Esophagus muscularis mucosa (tissue), 4 donors: ENCODE measurements around the gene TTYH3. TPM values are rescaled to one million over a fixed set of nuclear protein-coding genes. Genes with fewer than 3 reads are reported as not detected.

Experiments
- DNase-seq: peaks from one replicate; pipeline ENCODE4 v3.0.0-alpha.2; 2017; ENCODE audit errors: extremely low spot score
- H3K27ac ChIP-seq, 4 donors: fragments of 200-600 bp; sonication (generic); replicated peaks in 1 of 4; 1 replicate in 3 of 4; 2 replicates in 1 of 4; pipeline ENCODE4 v1.5.1; 2016 to 2019; ENCODE audit warnings: mild to moderate bottlenecking in 1 of 4
- H3K27me3 ChIP-seq, 4 donors: fragments of 200-600 bp; sonication (generic); one replicate each; pipeline versions ENCODE4 v1.5.1 to v1.6.0; 2016 to 2019
- H3K36me3 ChIP-seq, 4 donors: fragments of 200-600 bp; sonication (generic); one replicate each; pipeline ENCODE4 v1.5.1; 2016 to 2019
- H3K4me1 ChIP-seq, 4 donors: fragments of 200-600 bp; sonication (generic); one replicate each; pipeline ENCODE4 v1.5.1; 2016 to 2019
- H3K4me3 ChIP-seq, 4 donors: fragments of 200-600 bp; sonication (generic); 1 replicate in 2 of 4; 2 replicates in 2 of 4; pipeline ENCODE4 v1.5.1; 2016 to 2019; ENCODE audit warnings: mild to moderate bottlenecking in 4 of 4, moderate library complexity in 1 of 4
- H3K9me3 ChIP-seq, 4 donors: fragments of 200-600 bp; sonication (generic); 1 replicate in 3 of 4; 2 replicates in 1 of 4; pipeline ENCODE4 v1.5.1; 2016 to 2019
- EP300 ChIP-seq: sonication (generic); formaldehyde crosslinking; IDR thresholded peaks from one replicate; pipeline ENCODE4 v1.6.1; 2017; ENCODE audit warnings: antibody characterized with exemption
- POLR2A ChIP-seq: fragments of 450-650 bp; IDR thresholded peaks from one replicate; pipeline ENCODE4 v1.6.1; 2017; ENCODE audit warnings: antibody characterized with exemption, moderate library complexity, mild to moderate bottlenecking, low read depth
- POLR2AphosphoS5 ChIP-seq, 2 donors: sonication (generic); formaldehyde crosslinking; IDR thresholded peaks; one replicate each; pipeline ENCODE4 v1.6.1; 2017; ENCODE audit warnings: antibody characterized with exemption in 2 of 2
- WGBS: methylation state at CpG from one replicate; pipeline ENCODE4 v1.1.5; 2018; 5-methylcytosine and 5-hydroxymethylcytosine counted together
- intact Hi-C: fragments of 100-400 bp; cut with DNase I; formaldehyde crosslinking; loops from one replicate; pipeline ENCODE4 v1.15.1; 2023
- total RNA-seq, 4 donors: library from RNA; depleted of rRNA; stranded (reverse); fragments of >200 nt; gene quantifications; one replicate each; pipeline versions ENCODE4 v1.1.0 to v1.2.1, GENCODE V29; 2016
- TF ChIP-seq, protein P1 (sequence below), 3 experiments: fragments of 200-600 bp in 2 of 3; fragments of 450-650 bp in 1 of 3; sonication (generic) in 2 of 3; IDR thresholded peaks; one replicate each; pipeline ENCODE4 v1.5.1; 2017 to 2019; ENCODE audit warnings: antibody characterized with exemption in 3 of 3, mild to moderate bottlenecking in 2 of 3, moderate library complexity in 1 of 3

Gene TTYH3
- total RNA-seq, 4 donors from 2014 or later = 17.4 to 25.7 (median 20.2) TPM

- Histone ChIP-seq H3K27me3 (no peaks in the 10 kb centered on the region), H3K4me3 (no peak overlapping the region), H3K27ac (no peak overlapping the region), H3K4me1 (peaks cover 26 to 54% (median 51%) of the 10 kb centered on the region in 4 donors), H3K9me3 (no peaks in the 10 kb centered on the region), H3K36me3 (no peaks in the 10 kb centered on the region)
- TF ChIP-seq, protein P1, sequence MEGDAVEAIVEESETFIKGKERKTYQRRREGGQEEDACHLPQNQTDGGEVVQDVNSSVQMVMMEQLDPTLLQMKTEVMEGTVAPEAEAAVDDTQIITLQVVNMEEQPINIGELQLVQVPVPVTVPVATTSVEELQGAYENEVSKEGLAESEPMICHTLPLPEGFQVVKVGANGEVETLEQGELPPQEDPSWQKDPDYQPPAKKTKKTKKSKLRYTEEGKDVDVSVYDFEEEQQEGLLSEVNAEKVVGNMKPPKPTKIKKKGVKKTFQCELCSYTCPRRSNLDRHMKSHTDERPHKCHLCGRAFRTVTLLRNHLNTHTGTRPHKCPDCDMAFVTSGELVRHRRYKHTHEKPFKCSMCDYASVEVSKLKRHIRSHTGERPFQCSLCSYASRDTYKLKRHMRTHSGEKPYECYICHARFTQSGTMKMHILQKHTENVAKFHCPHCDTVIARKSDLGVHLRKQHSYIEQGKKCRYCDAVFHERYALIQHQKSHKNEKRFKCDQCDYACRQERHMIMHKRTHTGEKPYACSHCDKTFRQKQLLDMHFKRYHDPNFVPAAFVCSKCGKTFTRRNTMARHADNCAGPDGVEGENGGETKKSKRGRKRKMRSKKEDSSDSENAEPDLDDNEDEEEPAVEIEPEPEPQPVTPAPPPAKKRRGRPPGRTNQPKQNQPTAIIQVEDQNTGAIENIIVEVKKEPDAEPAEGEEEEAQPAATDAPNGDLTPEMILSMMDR (IDR thresholded peaks at IDR 0.05) = no peak
- 89% methylated on average over 7 of the region's 7 CpGs for WGBS
- intact Hi-C loops = no loop called here
- DNase-seq = no peak
Observed at GRCh38 chr7:2628891-2629290, 2.9 kb upstream of the TTYH3 start.

GRCh38 chr7:2629746-2630681, 1.8 kb upstream of the TTYH3 start:
- Histone ChIP-seq H3K36me3 (no peaks in the 10 kb centered on the region), H3K4me3 (no peak overlapping the region), H3K27me3 (no peaks in the 10 kb centered on the region), H3K27ac (peak overlapping the region in 2 of 4 donors; percentile 20 to 65), H3K4me1 (peaks cover 37 to 65% (median 60%) of the 10 kb centered on the region in 4 donors), H3K9me3 (no peaks in the 10 kb centered on the region)
- intact Hi-C loops = no loop called here
- TF ChIP-seq EP300 = no peak
- peak in 1 of 2 donors; percentile 7 for TF ChIP-seq POLR2AphosphoS5 (IDR thresholded peaks at IDR 0.05)
- WGBS = 86% methylated on average over 17 of the region's 21 CpGs
- DNase-seq = no peak

GRCh38 chr7:2632733-2633537, 1.1 kb downstream of the TTYH3 start:
- intact Hi-C loops = no loop called here
- H3K27me3 ChIP-seq = no peaks in the 10 kb centered on the region
- H3K9me3 ChIP-seq = no peaks in the 10 kb centered on the region
- peak overlapping the region; percentile 77 to 85 (median 82) for H3K27ac ChIP-seq
- 3% methylated on average over 7 of the region's 35 CpGs for WGBS
- no peaks in the 10 kb centered on the region for H3K36me3 ChIP-seq
- DNase-seq = no peak
- TF ChIP-seq POLR2A (no peak), POLR2AphosphoS5 (IDR thresholded peaks at IDR 0.05) (no peak), EP300 (no peak)
- TF ChIP-seq, protein P1 (IDR thresholded peaks at IDR 0.05) = no peak
- peaks cover 52 to 78% (median 73%) of the 10 kb centered on the region in 4 donors for H3K4me1 ChIP-seq
- peak overlapping the region; percentile 82 to 96 (median 88) for H3K4me3 ChIP-seq

- no peaks in the 10 kb centered on the region for H3K9me3 ChIP-seq
- TF ChIP-seq EP300 (no peak), POLR2AphosphoS5 (IDR thresholded peaks at IDR 0.05) (peak in 1 of 2 donors; percentile 50)
- 18% methylated on average over 15 of the region's 22 CpGs for WGBS
- H3K4me3 ChIP-seq = peak overlapping the region; percentile 82 to 96 (median 88)
- peaks cover 60 to 85% (median 79%) of the 10 kb centered on the region in 4 donors for H3K4me1 ChIP-seq
- intact Hi-C loops = no loop called here
- H3K27me3 ChIP-seq = no peaks in the 10 kb centered on the region
- DNase-seq = no peak
- H3K36me3 ChIP-seq = no peaks in the 10 kb centered on the region
- H3K27ac ChIP-seq = peak overlapping the region; percentile 77 to 85 (median 82)
Observed at GRCh38 chr7:2633538-2634266, 1.9 kb downstream of the TTYH3 start.

- DNase-seq = no peak
- Histone ChIP-seq H3K36me3 (no peaks in the 10 kb centered on the region), H3K27ac (peak overlapping the region; percentile 77 to 85 (median 82)), H3K4me3 (peak overlapping the region; percentile 82 to 96 (median 88)), H3K4me1 (peaks cover 67 to 91% (median 86%) of the 10 kb centered on the region in 4 donors), H3K9me3 (no peaks in the 10 kb centered on the region), H3K27me3 (no peaks in the 10 kb centered on the region)
- TF ChIP-seq POLR2AphosphoS5 (IDR thresholded peaks at IDR 0.05) (no peak), EP300 (no peak), POLR2A (no peak)
- TF ChIP-seq, protein P1 (IDR thresholded peaks at IDR 0.05) = no peak
- intact Hi-C loops = no loop called here
- WGBS = no CpG with 5 or more reads among the region's 22 CpGs
Observed at GRCh38 chr7:2634267-2635145, 2.7 kb downstream of the TTYH3 start.
